ENCODE results near the gene PTCHD4. TPM values are rescaled to one million over a fixed set of nuclear protein-coding genes. Genes with fewer than 3 reads are reported as not detected.

The PTCHD4 gene
- total RNA-seq, 1 donor from 2014 or later: 4.1 TPM

GRCh38 chr6:48101290-48101689 is 9.7 kb downstream of the PTCHD4 start:
- no peak overlapping the region for H3K27ac ChIP-seq

GRCh38 chr6:48100588-48100895 is 10.5 kb downstream of the PTCHD4 start:
- TF ChIP-seq CTCF (IDR thresholded peaks at IDR 0.05): no peak
- no peak overlapping the region for H3K4me3 ChIP-seq
- ATAC-seq (no peak), DNase-seq (no peak)
- no peaks in the 10 kb centered on the region for H3K9me3 ChIP-seq
- H3K36me3 ChIP-seq: no peaks in the 10 kb centered on the region
- intact Hi-C loops (cut with DNase I): no loop called here
- no peak overlapping the region for H3K27ac ChIP-seq
- peaks cover 6% of the 10 kb centered on the region for H3K4me1 ChIP-seq
- no peaks in the 10 kb centered on the region for H3K27me3 ChIP-seq

More at GRCh38 chr6:48101290-48101689, 9.7 kb downstream of the PTCHD4 start:
- H3K27me3 ChIP-seq: no peaks in the 10 kb centered on the region
- no peak for TF ChIP-seq CTCF (IDR thresholded peaks at IDR 0.05)
- no peaks in the 10 kb centered on the region for H3K36me3 ChIP-seq
- H3K4me3 ChIP-seq: no peak overlapping the region
- DNase-seq (no peak), ATAC-seq (no peak)
- peaks cover 6% of the 10 kb centered on the region for H3K4me1 ChIP-seq
- H3K9me3 ChIP-seq: no peaks in the 10 kb centered on the region
- intact Hi-C loops (cut with DNase I): no loop called here

- Histone ChIP-seq H3K27ac (no peak overlapping the region), H3K4me3 (no peak overlapping the region), H3K27me3 (no peaks in the 10 kb centered on the region), H3K36me3 (no peaks in the 10 kb centered on the region), H3K4me1 (peaks cover 6% of the 10 kb centered on the region), H3K9me3 (no peaks in the 10 kb centered on the region)
- DNase-seq (no peak), ATAC-seq (no peak)
- intact Hi-C loops (cut with DNase I): no loop called here
- TF ChIP-seq CTCF (IDR thresholded peaks at IDR 0.05): no peak
Observed at GRCh38 chr6:48099713-48100587, 11.0 kb downstream of the PTCHD4 start.

GRCh38 chr6:48098923-48099322 is 12.1 kb downstream of the PTCHD4 start:
- Histone ChIP-seq H3K27me3 (no peaks in the 10 kb centered on the region), H3K4me3 (no peak overlapping the region), H3K27ac (no peak overlapping the region), H3K9me3 (no peaks in the 10 kb centered on the region), H3K36me3 (no peaks in the 10 kb centered on the region), H3K4me1 (peaks cover 6% of the 10 kb centered on the region)
- ATAC-seq: no peak
- intact Hi-C loops (cut with DNase I): no loop called here
- no peak for TF ChIP-seq CTCF (IDR thresholded peaks at IDR 0.05)
- no peak for DNase-seq

- ATAC-seq: no peak
- intact Hi-C loops (cut with DNase I): no loop called here
- Histone ChIP-seq H3K9me3 (no peaks in the 10 kb centered on the region), H3K4me1 (peaks cover 5% of the 10 kb centered on the region), H3K4me3 (no peak overlapping the region), H3K27ac (no peak overlapping the region), H3K36me3 (no peaks in the 10 kb centered on the region), H3K27me3 (no peaks in the 10 kb centered on the region)
- TF ChIP-seq CTCF (IDR thresholded peaks at IDR 0.05): no peak
- no peak for DNase-seq
Observed at GRCh38 chr6:48092550-48093217, 18.3 kb downstream of the PTCHD4 start.
